Measurements from ENCODE around the gene FRYL. TPM values are rescaled to one million over a fixed set of nuclear protein-coding genes. Genes with fewer than 3 reads are reported as not detected.

Gene FRYL
- total and polyA plus RNA-seq, 2 of the 8 experiments (the other 6 are each of a cell fraction or from before 2014, with no cell fraction given): 8.0 to 36.5 TPM

DNA sequence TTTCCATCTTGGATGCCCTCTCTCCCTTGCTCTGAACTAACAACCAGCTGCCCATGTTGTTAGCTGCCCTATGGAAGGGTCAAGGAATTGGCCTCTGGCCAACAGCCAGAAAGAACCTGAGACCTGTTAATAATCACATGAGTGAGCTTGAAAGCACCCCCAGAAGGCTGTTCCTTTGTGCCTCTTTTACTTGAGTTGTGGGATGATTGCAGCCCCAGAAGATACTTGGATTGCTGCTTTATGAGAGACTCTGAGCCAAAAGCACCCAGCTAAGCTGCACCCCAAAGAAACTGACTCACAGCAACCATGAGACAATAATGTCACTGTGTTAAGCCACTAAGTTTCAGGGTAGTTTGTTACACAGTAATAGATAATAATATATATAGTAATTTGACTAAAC is 73.3 kb downstream of the FRYL start (continued):
- TF ChIP-seq, protein P1, sequence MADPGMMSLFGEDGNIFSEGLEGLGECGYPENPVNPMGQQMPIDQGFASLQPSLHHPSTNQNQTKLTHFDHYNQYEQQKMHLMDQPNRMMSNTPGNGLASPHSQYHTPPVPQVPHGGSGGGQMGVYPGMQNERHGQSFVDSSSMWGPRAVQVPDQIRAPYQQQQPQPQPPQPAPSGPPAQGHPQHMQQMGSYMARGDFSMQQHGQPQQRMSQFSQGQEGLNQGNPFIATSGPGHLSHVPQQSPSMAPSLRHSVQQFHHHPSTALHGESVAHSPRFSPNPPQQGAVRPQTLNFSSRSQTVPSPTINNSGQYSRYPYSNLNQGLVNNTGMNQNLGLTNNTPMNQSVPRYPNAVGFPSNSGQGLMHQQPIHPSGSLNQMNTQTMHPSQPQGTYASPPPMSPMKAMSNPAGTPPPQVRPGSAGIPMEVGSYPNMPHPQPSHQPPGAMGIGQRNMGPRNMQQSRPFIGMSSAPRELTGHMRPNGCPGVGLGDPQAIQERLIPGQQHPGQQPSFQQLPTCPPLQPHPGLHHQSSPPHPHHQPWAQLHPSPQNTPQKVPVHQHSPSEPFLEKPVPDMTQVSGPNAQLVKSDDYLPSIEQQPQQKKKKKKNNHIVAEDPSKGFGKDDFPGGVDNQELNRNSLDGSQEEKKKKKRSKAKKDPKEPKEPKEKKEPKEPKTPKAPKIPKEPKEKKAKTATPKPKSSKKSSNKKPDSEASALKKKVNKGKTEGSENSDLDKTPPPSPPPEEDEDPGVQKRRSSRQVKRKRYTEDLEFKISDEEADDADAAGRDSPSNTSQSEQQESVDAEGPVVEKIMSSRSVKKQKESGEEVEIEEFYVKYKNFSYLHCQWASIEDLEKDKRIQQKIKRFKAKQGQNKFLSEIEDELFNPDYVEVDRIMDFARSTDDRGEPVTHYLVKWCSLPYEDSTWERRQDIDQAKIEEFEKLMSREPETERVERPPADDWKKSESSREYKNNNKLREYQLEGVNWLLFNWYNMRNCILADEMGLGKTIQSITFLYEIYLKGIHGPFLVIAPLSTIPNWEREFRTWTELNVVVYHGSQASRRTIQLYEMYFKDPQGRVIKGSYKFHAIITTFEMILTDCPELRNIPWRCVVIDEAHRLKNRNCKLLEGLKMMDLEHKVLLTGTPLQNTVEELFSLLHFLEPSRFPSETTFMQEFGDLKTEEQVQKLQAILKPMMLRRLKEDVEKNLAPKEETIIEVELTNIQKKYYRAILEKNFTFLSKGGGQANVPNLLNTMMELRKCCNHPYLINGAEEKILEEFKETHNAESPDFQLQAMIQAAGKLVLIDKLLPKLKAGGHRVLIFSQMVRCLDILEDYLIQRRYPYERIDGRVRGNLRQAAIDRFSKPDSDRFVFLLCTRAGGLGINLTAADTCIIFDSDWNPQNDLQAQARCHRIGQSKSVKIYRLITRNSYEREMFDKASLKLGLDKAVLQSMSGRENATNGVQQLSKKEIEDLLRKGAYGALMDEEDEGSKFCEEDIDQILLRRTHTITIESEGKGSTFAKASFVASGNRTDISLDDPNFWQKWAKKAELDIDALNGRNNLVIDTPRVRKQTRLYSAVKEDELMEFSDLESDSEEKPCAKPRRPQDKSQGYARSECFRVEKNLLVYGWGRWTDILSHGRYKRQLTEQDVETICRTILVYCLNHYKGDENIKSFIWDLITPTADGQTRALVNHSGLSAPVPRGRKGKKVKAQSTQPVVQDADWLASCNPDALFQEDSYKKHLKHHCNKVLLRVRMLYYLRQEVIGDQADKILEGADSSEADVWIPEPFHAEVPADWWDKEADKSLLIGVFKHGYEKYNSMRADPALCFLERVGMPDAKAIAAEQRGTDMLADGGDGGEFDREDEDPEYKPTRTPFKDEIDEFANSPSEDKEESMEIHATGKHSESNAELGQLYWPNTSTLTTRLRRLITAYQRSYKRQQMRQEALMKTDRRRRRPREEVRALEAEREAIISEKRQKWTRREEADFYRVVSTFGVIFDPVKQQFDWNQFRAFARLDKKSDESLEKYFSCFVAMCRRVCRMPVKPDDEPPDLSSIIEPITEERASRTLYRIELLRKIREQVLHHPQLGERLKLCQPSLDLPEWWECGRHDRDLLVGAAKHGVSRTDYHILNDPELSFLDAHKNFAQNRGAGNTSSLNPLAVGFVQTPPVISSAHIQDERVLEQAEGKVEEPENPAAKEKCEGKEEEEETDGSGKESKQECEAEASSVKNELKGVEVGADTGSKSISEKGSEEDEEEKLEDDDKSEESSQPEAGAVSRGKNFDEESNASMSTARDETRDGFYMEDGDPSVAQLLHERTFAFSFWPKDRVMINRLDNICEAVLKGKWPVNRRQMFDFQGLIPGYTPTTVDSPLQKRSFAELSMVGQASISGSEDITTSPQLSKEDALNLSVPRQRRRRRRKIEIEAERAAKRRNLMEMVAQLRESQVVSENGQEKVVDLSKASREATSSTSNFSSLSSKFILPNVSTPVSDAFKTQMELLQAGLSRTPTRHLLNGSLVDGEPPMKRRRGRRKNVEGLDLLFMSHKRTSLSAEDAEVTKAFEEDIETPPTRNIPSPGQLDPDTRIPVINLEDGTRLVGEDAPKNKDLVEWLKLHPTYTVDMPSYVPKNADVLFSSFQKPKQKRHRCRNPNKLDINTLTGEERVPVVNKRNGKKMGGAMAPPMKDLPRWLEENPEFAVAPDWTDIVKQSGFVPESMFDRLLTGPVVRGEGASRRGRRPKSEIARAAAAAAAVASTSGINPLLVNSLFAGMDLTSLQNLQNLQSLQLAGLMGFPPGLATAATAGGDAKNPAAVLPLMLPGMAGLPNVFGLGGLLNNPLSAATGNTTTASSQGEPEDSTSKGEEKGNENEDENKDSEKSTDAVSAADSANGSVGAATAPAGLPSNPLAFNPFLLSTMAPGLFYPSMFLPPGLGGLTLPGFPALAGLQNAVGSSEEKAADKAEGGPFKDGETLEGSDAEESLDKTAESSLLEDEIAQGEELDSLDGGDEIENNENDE (IDR thresholded peaks at IDR 0.05; ENCODE audit: insufficient replicate concordance, low read length): no peak
- TF ChIP-seq RFX5 (IDR thresholded peaks at IDR 0.05; ENCODE audit: borderline replicate concordance, low read depth, low read length) (no peak), EP300 (IDR thresholded peaks at IDR 0.05; ENCODE audit: borderline replicate concordance in 1 of 2, low read depth in 2 of 2, low read length in 2 of 2) (no peak)

All from H1 (cell line).